HEK293 (cell line): ENCODE measurements around the gene KRIT1.

Experiments
- CTCF ChIA-PET: fragments of 350-600 bp; formaldehyde crosslinking; extraction: SDS; loops from one replicate; lab custom pipeline; 2021; ENCODE audit warnings: antibody characterized with exemption; lab: Yijun Ruan, JAX
- POLR2A ChIA-PET: fragments of 300-600 bp; formaldehyde crosslinking; extraction: SDS; loops from one replicate; lab custom pipeline; 2020; ENCODE audit warnings: antibody characterized with exemption, inconsistent platforms; lab: Yijun Ruan, JAX
- H3K27ac ChIP-seq: fragments of 200-500 bp; sonication (Bioruptor generic); 2 replicates; pipeline ENCODE4 v1.5.1; 2014; ENCODE audit warnings: low read depth, low read length, control low read depth, inconsistent platforms; ENCODE audit errors: extremely low read depth
- H3K36me3 ChIP-seq, 2 experiments: fragments of 200-500 bp in 1 of 2; sonication (Bioruptor generic) in 1 of 2; 1 replicate in 1 of 2; 2 replicates in 1 of 2; pipeline ENCODE4 v1.5.1; 2014 to 2017; ENCODE audit warnings: inconsistent platforms in 2 of 2, low read length in 2 of 2; ENCODE audit not compliant: control insufficient read depth in 2 of 2, insufficient read depth in 1 of 2
- H3K4me1 ChIP-seq: fragments of 200-500 bp; sonication (Bioruptor generic); 2 replicates; pipeline ENCODE4 v1.5.1; 2014; ENCODE audit warnings: mild to moderate bottlenecking, low read length, inconsistent platforms; ENCODE audit not compliant: control insufficient read depth, insufficient read depth
- H3K4me3 ChIP-seq: 2 replicates; pipeline ENCODE4 v1.5.1; 2011; ENCODE audit warnings: low read depth, mild to moderate bottlenecking, control low read depth, low read length, moderate library complexity
- H3K9me3 ChIP-seq: fragments of 200-500 bp; sonication (Bioruptor generic); 2 replicates; pipeline ENCODE4 v1.5.1; 2014; ENCODE audit warnings: low read depth, low read length, inconsistent platforms; ENCODE audit not compliant: control insufficient read depth, insufficient read depth
- FEZF1 ChIP-seq: fragments of 450-650 bp; formaldehyde crosslinking; IDR thresholded peaks from 2 replicates; pipeline ENCODE4 v1.5.1; 2016; ENCODE audit warnings: missing biosample characterization, missing genetic modification characterization
- GLIS1 ChIP-seq: fragments of 450-650 bp; formaldehyde crosslinking; IDR thresholded peaks from 2 replicates; pipeline ENCODE4 v1.5.1; 2016; ENCODE audit warnings: missing biosample characterization, missing genetic modification characterization
- KLF16 ChIP-seq: fragments of 450-650 bp; formaldehyde crosslinking; IDR thresholded peaks from 2 replicates; pipeline ENCODE4 v1.5.1; 2017; ENCODE audit warnings: missing biosample characterization, missing genetic modification characterization
- PBX3 ChIP-seq: sonication (generic); formaldehyde crosslinking; IDR thresholded peaks from 2 replicates; pipeline ENCODE4 v1.8.1; 2022; ENCODE audit warnings: mild to moderate bottlenecking, moderate library complexity, missing genetic modification reagents
- PRDM1 ChIP-seq: fragments of 450-650 bp; formaldehyde crosslinking; IDR thresholded peaks from 2 replicates; pipeline ENCODE4; 2016; ENCODE audit warnings: missing biosample characterization, missing genetic modification characterization
- YY1 ChIP-seq: fragments of 450-650 bp; formaldehyde crosslinking; IDR thresholded peaks from 2 replicates; pipeline ENCODE4 v1.5.1; 2018; ENCODE audit warnings: missing biosample characterization, missing genetic modification characterization
- ZBTB20 ChIP-seq: fragments of 450-650 bp; formaldehyde crosslinking; IDR thresholded peaks from 2 replicates; pipeline ENCODE4 v1.5.1; 2016; ENCODE audit warnings: missing biosample characterization, missing genetic modification characterization
- ZBTB49 ChIP-seq: fragments of 450-650 bp; formaldehyde crosslinking; IDR thresholded peaks from 2 replicates; pipeline ENCODE4 v1.5.1; 2016; ENCODE audit warnings: missing biosample characterization, missing genetic modification characterization, low read depth
- ZNF146 ChIP-seq: fragments of 450-650 bp; formaldehyde crosslinking; IDR thresholded peaks from 2 replicates; pipeline ENCODE4 v1.5.1; 2016; ENCODE audit warnings: missing biosample characterization, missing genetic modification characterization
- ZNF211 ChIP-seq: fragments of 450-650 bp; formaldehyde crosslinking; IDR thresholded peaks from 2 replicates; pipeline ENCODE4 v1.5.1; 2016; ENCODE audit warnings: low read depth, missing biosample characterization, missing genetic modification characterization
- ZNF214 ChIP-seq: fragments of 450-650 bp; formaldehyde crosslinking; IDR thresholded peaks from 2 replicates; pipeline ENCODE4 v1.5.1; 2017; ENCODE audit warnings: missing biosample characterization, mild to moderate bottlenecking, missing genetic modification characterization, borderline replicate concordance
- ZNF488 ChIP-seq: fragments of 450-650 bp; formaldehyde crosslinking; IDR thresholded peaks from 2 replicates; pipeline ENCODE4 v1.5.1; 2016; ENCODE audit warnings: missing biosample characterization, missing genetic modification characterization
- ZNF596 ChIP-seq: fragments of 450-650 bp; IDR thresholded peaks from 2 replicates; pipeline ENCODE4 v1.5.0; 2018; ENCODE audit warnings: missing biosample characterization, mild to moderate bottlenecking, missing genetic modification characterization, moderate library complexity
- ZNF768 ChIP-seq: fragments of 450-650 bp; formaldehyde crosslinking; IDR thresholded peaks from 2 replicates; pipeline ENCODE4 v1.5.1; 2018; ENCODE audit warnings: missing biosample characterization, mild to moderate bottlenecking, missing genetic modification characterization

The KRIT1 gene

GRCh38 chr7:92244808-92245486, 767 bp downstream of the KRIT1 start:
- ChIA-PET CTCF (interaction anchor here (0.6 to 1.6 kb wide), 5 partner anchors 67 to 383 kb away, joined by 3 to 9 read pairs (median 3); partner anchors contain the start of gene GATAD1), POLR2A (interaction anchor here (0.7 to 1.9 kb wide), 11 partner anchors 8 to 284 kb away, joined by 3 to 22 read pairs (median 4); partner anchors contain the start of genes CYP51A1, GATAD1, PEX1 and RBM48)
- H3K36me3 ChIP-seq = peaks cover 13 to 27% of the 10 kb centered on the region in 2 experiments
- H3K4me1 ChIP-seq = peaks cover 4% of the 10 kb centered on the region; the same call in 1 of the 2 replicates
- H3K4me3 ChIP-seq = peak overlapping the region; percentile 93
- TF ChIP-seq PRDM1 (tag by site-specific recombination) (peak; percentile 87), GLIS1 (tag by site-specific recombination) (0 out of 2 replicates have a peak, but pooled peaks have one; percentile 34), ZNF488 (tag by site-specific recombination) (no peak), KLF16 (tag by site-specific recombination) (no peak), ZNF596 (tag by site-specific recombination) (no peak)
- peak overlapping the region; percentile 81 for H3K27ac ChIP-seq
- H3K9me3 ChIP-seq = no peaks in the 10 kb centered on the region

- ChIA-PET CTCF (interaction anchor here (0.6 to 0.7 kb wide), 2 partner anchors 120 to 181 kb away, joined by 3 to 5 read pairs; no protein-coding TSS in a partner anchor), POLR2A (no interaction called here)
- Histone ChIP-seq H3K27ac (no peak overlapping the region), H3K4me1 (peaks cover 4% of the 10 kb centered on the region; the same call in 1 of the 2 replicates), H3K9me3 (no peaks in the 10 kb centered on the region), H3K36me3 (peaks cover 31 to 32% of the 10 kb centered on the region in 2 experiments), H3K4me3 (no peak overlapping the region)
- TF ChIP-seq ZNF211 (tag by site-specific recombination) = no peak
Measured at GRCh38 chr7:92242972-92243371, 2.7 kb downstream of the KRIT1 start.

- Histone ChIP-seq H3K9me3 (no peaks in the 10 kb centered on the region), H3K4me3 (no peak overlapping the region), H3K27ac (no peak overlapping the region), H3K4me1 (no peaks in the 10 kb centered on the region), H3K36me3 (peaks cover 47 to 55% of the 10 kb centered on the region in 2 experiments)
- CTCF ChIA-PET = interaction anchor here (1.5 kb wide), 1 partner anchor 194 kb away, joined by 6 read pairs; no protein-coding TSS in a partner anchor
- TF ChIP-seq PBX3 (CRISPR knock-in tag) (no peak), YY1 (tag by site-specific recombination) (no peak), ZBTB49 (tag by site-specific recombination) (no peak), ZBTB20 (tag by site-specific recombination) (no peak), FEZF1 (no peak), PRDM1 (tag by site-specific recombination) (peak; percentile 92)
- POLR2A ChIA-PET = no interaction called here
Measured at GRCh38 chr7:92230547-92230946, 15.2 kb downstream of the KRIT1 start.

GRCh38 chr7:92228742-92229141, 17.0 kb downstream of the KRIT1 start:
- no peaks in the 10 kb centered on the region for H3K9me3 ChIP-seq
- no peaks in the 10 kb centered on the region for H3K4me1 ChIP-seq
- TF ChIP-seq ZNF214 (tag by site-specific recombination) (no peak), ZNF768 (no peak), ZNF146 (peak; percentile 87)
- TF ChIP-seq, all 188 proteins: peak for 1
- ChIA-PET CTCF (interaction anchor here (0.6 to 1.5 kb wide), 4 partner anchors 96 to 393 kb away, joined by 3 to 6 read pairs (median 4); no protein-coding TSS in a partner anchor), POLR2A (no interaction called here)
- Histone ChIP-seq H3K27ac (no peak overlapping the region), H3K4me3 (no peak overlapping the region), H3K36me3 (peaks cover 52 to 58% of the 10 kb centered on the region in 2 experiments)
